GM10266 (cell line): Measurements from ENCODE around the gene KRT38.

Source experiments
- DNase-seq: peaks from one replicate; pipeline ENCODE4 v3.0.0; 2012; ENCODE audit errors: extremely low spot score
- CTCF ChIP-seq: IDR thresholded peaks from 2 replicates; pipeline ENCODE4 v1.5.1; 2012; ENCODE audit warnings: mild to moderate bottlenecking, low read depth; ENCODE audit not compliant: control insufficient read depth, insufficient read depth; ENCODE audit errors: missing control alignments

The KRT38 gene

GRCh38 chr17:41440531-41441033 is at the start of gene KRT38:
KRT38 (minus strand) TSS chr17:41440983; CDS start chr17:41440921, 62 bp downstream.
- no peak for TF ChIP-seq CTCF
- no peak for DNase-seq

GRCh38 chr17:41489531-41489930 is 48.7 kb upstream of the KRT38 start, which contains the start of gene KRT36:
KRT36 (minus strand) TSS chr17:41489910; CDS start chr17:41489864, 46 bp downstream.
- TF ChIP-seq CTCF = no peak
- DNase-seq = no peak

GRCh38 chr17:41486809-41487530 is 46.2 kb upstream of the KRT38 start:
- TF ChIP-seq CTCF = peak; percentile 63
- peak; percentile 26 for DNase-seq

- no peak for TF ChIP-seq CTCF
- no peak for DNase-seq
These were observed 45.5 kb upstream of the KRT38 start for GRCh38 chr17:41486316-41486715.

- DNase-seq = no peak
- no peak for TF ChIP-seq CTCF
These were observed 44.4 kb upstream of the KRT38 start for GRCh38 chr17:41484920-41485904.

- DNase-seq = no peak
- no peak for TF ChIP-seq CTCF
These were observed 43.4 kb upstream of the KRT38 start for GRCh38 chr17:41483991-41484826.
